ENCODE data around the gene PLA1A. TPM values are rescaled to one million over a fixed set of nuclear protein-coding genes. Genes with fewer than 3 reads are reported as not detected.

The PLA1A gene
- total and polyA plus RNA-seq, 11 donors: 0.58 to 23.8 (median 1.8) TPM

DNA sequence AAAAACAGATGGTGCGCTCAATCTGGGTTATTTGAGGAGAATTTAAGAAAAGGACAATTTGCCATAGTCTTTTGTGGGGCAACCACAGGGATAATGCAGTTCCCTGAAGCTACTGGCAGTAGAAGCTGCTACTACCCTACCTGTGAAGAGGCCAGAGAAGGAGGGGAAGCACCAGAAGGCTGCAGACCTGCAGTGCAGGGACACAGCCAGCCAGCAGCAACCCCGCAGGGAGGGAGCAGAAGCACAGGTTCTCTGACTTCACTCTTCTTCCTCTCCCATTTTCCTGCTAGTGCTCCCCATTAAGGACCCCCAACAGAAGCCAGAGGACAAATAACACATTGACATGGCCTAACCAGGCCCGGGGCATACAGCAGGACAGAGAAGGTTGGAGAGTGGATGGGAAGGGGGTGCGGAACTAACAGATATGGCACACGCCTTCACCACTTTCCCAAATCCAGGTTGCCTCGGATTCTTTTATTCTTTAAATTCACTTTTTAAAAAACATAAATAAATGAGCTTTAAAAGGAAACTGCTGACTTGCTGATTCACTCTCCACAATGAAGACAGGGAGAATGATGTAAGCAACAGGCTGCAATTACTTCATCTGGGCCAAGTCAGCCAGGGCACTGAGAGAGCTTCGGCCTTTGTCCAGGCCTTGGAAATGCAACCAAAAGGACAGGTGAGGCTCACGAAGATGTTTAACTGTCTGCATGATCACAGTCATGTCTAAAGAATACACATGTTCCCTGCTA lies 32.6 kb downstream of the PLA1A start:
- no peak overlapping the region for H3K4me3 ChIP-seq
- H3K27ac ChIP-seq: peak overlapping the region in 11 of 12 donors; percentile 2 to 84 (median 69)
- TF ChIP-seq POLR2A (IDR thresholded peaks at IDR 0.05) (no peak), CTCF (IDR thresholded peaks at IDR 0.05) (no peak)
- peaks cover 0 to 72% (median 39%) of the 10 kb centered on the region in 12 donors for H3K4me1 ChIP-seq
- no peaks in the 10 kb centered on the region for H3K9me3 ChIP-seq
- ATAC-seq: peak in 3 of 4 donors; percentile 5 to 48 (median 41)
- no peaks in the 10 kb centered on the region for H3K27me3 ChIP-seq
- no peak for DNase-seq
- 71 to 86% (median 80%) methylated on average over 8 of the region's 8 CpGs for WGBS, 4 donors
- H3K36me3 ChIP-seq: no peaks in the 10 kb centered on the region
- intact Hi-C loops (cut with DNase I): no loop called here

DNA sequence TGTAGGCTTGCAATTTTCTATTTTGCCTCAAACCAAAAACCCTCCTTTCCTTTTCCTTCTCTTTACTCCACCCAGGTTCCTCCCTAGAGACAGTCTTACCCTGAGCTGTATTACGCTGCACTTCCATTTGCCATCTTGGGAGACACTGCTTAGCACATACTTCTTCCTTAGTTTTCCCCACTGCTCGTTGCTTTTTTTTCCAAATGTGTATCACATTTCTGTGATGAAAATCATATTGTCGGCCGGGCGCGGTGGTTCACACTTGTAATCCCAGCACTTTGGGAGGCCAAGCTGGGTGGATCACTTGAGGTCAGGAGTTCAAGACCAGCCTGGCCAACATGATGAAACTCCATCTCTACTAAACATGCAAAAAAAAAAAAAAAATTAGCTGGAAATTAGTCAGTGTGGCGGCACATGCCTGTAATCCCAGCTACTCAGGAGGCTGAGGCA lies 33.2 kb downstream of the PLA1A start:
- TF ChIP-seq CTCF (IDR thresholded peaks at IDR 0.05): no peak
- TF ChIP-seq POLR2A (IDR thresholded peaks at IDR 0.05): no peak
- Histone ChIP-seq H3K4me3 (no peak overlapping the region), H3K4me1 (peaks cover 0 to 73% (median 43%) of the 10 kb centered on the region in 12 donors), H3K36me3 (no peaks in the 10 kb centered on the region), H3K9me3 (no peaks in the 10 kb centered on the region), H3K27me3 (no peaks in the 10 kb centered on the region), H3K27ac (peak overlapping the region in 11 of 12 donors; percentile 2 to 84 (median 69))
- intact Hi-C loops (cut with DNase I): no loop called here
- no peak for DNase-seq
- 62 to 83% (median 77%) methylated on average over 7 of the region's 7 CpGs for WGBS, 4 donors
- peak in 3 of 4 donors; percentile 4 to 54 (median 13) for ATAC-seq

- TF ChIP-seq CTCF (IDR thresholded peaks at IDR 0.05) (no peak), POLR2A (IDR thresholded peaks at IDR 0.05) (no peak)
- no peak overlapping the region for H3K4me3 ChIP-seq
- peaks cover 0 to 73% (median 48%) of the 10 kb centered on the region in 12 donors for H3K4me1 ChIP-seq
- no peaks in the 10 kb centered on the region for H3K27me3 ChIP-seq
- ATAC-seq: no peak
- H3K9me3 ChIP-seq: no peaks in the 10 kb centered on the region
- intact Hi-C loops (cut with DNase I): no loop called here
- peak overlapping the region in 7 of 12 donors; percentile 57 to 84 (median 76) for H3K27ac ChIP-seq
- 79 to 86% (median 83%) methylated on average over 3 of the region's 3 CpGs for WGBS, 4 donors
- DNase-seq: no peak
- no peaks in the 10 kb centered on the region for H3K36me3 ChIP-seq
Measured at GRCh38 chr3:119631516-119631915, 33.8 kb downstream of the PLA1A start.

DNA sequence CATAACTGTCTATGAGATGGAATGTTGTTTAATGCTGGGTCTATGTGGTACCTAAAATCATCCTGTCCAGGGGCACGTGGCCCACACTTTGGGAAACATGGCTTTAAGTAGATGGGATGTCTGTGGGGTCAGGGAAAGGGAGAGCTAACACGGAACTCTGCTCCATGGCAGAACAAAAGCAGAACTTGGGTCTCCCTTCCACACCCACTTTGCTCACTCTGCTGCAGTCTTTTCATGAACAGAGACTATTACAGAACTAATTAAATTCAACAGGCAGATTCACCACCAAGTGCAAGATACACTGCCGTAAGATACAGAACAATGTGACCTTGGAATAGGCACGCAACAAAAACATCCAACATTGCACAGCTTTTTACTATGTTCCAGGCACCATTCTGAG lies 34.5 kb downstream of the PLA1A start:
- intact Hi-C loops (cut with DNase I): no loop called here
- 71 to 80% (median 76%) methylated on average over 4 of the region's 4 CpGs for whole genome bisulfite sequencing, 4 donors
- no peak overlapping the region for H3K4me3 ChIP-seq
- H3K27ac ChIP-seq: peak overlapping the region in 3 of 12 donors; percentile 1 to 81 (median 24)
- H3K27me3 ChIP-seq: no peaks in the 10 kb centered on the region
- no peaks in the 10 kb centered on the region for H3K36me3 ChIP-seq
- H3K9me3 ChIP-seq: no peaks in the 10 kb centered on the region
- ATAC-seq (no peak), DNase-seq (no peak)
- TF ChIP-seq POLR2A (IDR thresholded peaks at IDR 0.05) (no peak), CTCF (IDR thresholded peaks at IDR 0.05) (no peak)
- peaks cover 2 to 73% (median 52%) of the 10 kb centered on the region in 12 donors for H3K4me1 ChIP-seq
